Measurements from ENCODE around the gene ZNF333. TPM values are rescaled to one million over a fixed set of nuclear protein-coding genes. Genes with fewer than 3 reads are reported as not detected.
"Not testable (repeated sequence)": the region's sequence is repeated elsewhere in the genome, so short reads cannot be mapped to it uniquely, and the experiment has no call there.

ZNF333 gene
- total and polyA plus RNA-seq, 2 of the 4 experiments (the other 2 are of a cell fraction), result 9.8 to 15.1 TPM

DNA sequence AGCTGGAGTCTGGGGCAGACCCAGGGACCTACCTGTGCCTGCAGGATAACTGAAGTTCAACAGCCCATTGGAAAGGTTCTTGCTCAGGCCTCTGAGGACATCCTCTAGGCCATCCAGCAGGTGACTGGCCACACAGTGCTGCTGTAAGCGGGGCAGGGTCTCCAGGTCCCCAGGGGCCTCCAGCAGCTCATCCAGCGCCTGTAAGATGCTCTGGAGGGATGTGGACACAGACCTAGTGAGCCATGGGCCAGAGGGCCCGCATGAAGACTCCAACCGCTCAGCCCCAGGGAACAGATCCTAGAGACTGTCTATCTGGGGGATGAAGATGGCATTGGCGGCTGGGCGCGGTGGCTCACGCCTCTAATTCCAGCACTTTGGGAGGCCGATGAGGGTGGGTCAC, 74.6 kb downstream of the ZNF333 start:
- H3K23ac ChIP-seq (ENCODE audit: low read depth, low read length), result no peak overlapping the region
- ChIA-PET CTCF (no interaction called here), POLR2A (ENCODE audit: unreplicated experiment) (no interaction called here)
- DNase-seq (no peak), ATAC-seq (ENCODE audit: low read depth) (no peak)
- no peak overlapping the region for H2BK120ac ChIP-seq (ENCODE audit: low read depth, low read length)
- H2AFZ ChIP-seq (replicated peaks; ENCODE audit: low read length, poor library complexity), result no peak overlapping the region
- H3K18ac ChIP-seq (ENCODE audit: low read depth, low read length), result no peak overlapping the region
- no peak overlapping the region for H3K56ac ChIP-seq (ENCODE audit: extremely low read depth, insufficient read depth, low read length)
- H3K4me1 ChIP-seq (ENCODE audit: control insufficient read depth, insufficient read depth, low read length), result no peaks in the 10 kb centered on the region
- intact Hi-C loops (cut with micrococcal nuclease) (no loop called here), dilution Hi-C loops (cut with HindIII; ENCODE audit: low sequenced_read_pairs, unreplicated experiment) (no loop called here), in situ Hi-C loops (cut with MboI; ENCODE audit: low sequenced_read_pairs) (no loop called here)
- 87% methylated on average over 6 of the region's 9 CpGs; no CpG with 5 or more reads in 1 of the 2 experiments for WGBS, 2 experiments (ENCODE audit: extremely low coverage in 2 of 2, insufficient read length in 1 of 2)
- H3K27ac ChIP-seq (ENCODE audit: insufficient read depth, low read length), result no peak overlapping the region
- no peak overlapping the region for H3K4me2 ChIP-seq (ENCODE audit: low read depth, low read length)
- H4K20me1 ChIP-seq (ENCODE audit: insufficient read depth, low read length), result no peaks in the 10 kb centered on the region
- peaks cover 13% of the 10 kb centered on the region for H3K9me3 ChIP-seq (ENCODE audit: control insufficient read depth, insufficient read depth, low read length)
- H3K9me1 ChIP-seq (ENCODE audit: insufficient read depth, low read length), result no peaks in the 10 kb centered on the region
- H3K14ac ChIP-seq (replicated peaks; ENCODE audit: low read depth, low read length), result no peak overlapping the region
- no peak overlapping the region for H4K5ac ChIP-seq (ENCODE audit: low read depth, low read length)
- H3K79me1 ChIP-seq (ENCODE audit: low read depth in 1 of 2, low read length in 2 of 2), result no peaks in the 10 kb centered on the region
- no peak overlapping the region for H3K4me3 ChIP-seq (ENCODE audit: insufficient read depth, low read depth, low read length)
- no peak overlapping the region for H2BK5ac ChIP-seq (ENCODE audit: low read depth, low read length, poor library complexity, severe bottlenecking)
- no peaks in the 10 kb centered on the region for H3K36me3 ChIP-seq (ENCODE audit: control insufficient read depth, insufficient read depth, low read length)
- no TSS peak for BruUV-seq (replicated peaks)
- no peak overlapping the region for H2AK5ac ChIP-seq (ENCODE audit: low read depth, low read length)
- H2AK9ac ChIP-seq (replicated peaks; ENCODE audit: low read depth, low read length, poor library complexity), result no peak overlapping the region
- no peak overlapping the region for H4K8ac ChIP-seq (ENCODE audit: low read depth in 2 of 2, low read length in 2 of 2)
- no peak overlapping the region for H3K4ac ChIP-seq (ENCODE audit: low read depth, low read length)
- TF ChIP-seq CEBPB (IDR thresholded peaks at IDR 0.05; ENCODE audit: low read depth, low read length) (no peak), MAZ (IDR thresholded peaks at IDR 0.05; ENCODE audit: borderline replicate concordance, low read depth, low read length) (no peak), RFX5 (IDR thresholded peaks at IDR 0.05; ENCODE audit: low read depth, low read length) (no peak), SMC3 (IDR thresholded peaks at IDR 0.05; ENCODE audit: low read depth, low read length) (no peak), CHD1 (IDR thresholded peaks at IDR 0.05; ENCODE audit: low read depth, low read length) (no peak)
- TF ChIP-seq, protein P1, sequence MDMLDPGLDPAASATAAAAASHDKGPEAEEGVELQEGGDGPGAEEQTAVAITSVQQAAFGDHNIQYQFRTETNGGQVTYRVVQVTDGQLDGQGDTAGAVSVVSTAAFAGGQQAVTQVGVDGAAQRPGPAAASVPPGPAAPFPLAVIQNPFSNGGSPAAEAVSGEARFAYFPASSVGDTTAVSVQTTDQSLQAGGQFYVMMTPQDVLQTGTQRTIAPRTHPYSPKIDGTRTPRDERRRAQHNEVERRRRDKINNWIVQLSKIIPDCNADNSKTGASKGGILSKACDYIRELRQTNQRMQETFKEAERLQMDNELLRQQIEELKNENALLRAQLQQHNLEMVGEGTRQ (IDR thresholded peaks at IDR 0.05; ENCODE audit: low read depth, low read length), result no peak
- no peak overlapping the region for H3K9ac ChIP-seq (ENCODE audit: low read depth, low read length)
- no peaks in the 10 kb centered on the region for H3K27me3 ChIP-seq (ENCODE audit: control insufficient read depth, insufficient read depth, low read length)
- H2BK15ac ChIP-seq (ENCODE audit: low read depth, low read length), result no peak overlapping the region
- no peak overlapping the region for H2BK20ac ChIP-seq (ENCODE audit: low read depth, low read length)
- H4K91ac ChIP-seq (ENCODE audit: insufficient read depth, low read depth, low read length), result no peak overlapping the region

DNA sequence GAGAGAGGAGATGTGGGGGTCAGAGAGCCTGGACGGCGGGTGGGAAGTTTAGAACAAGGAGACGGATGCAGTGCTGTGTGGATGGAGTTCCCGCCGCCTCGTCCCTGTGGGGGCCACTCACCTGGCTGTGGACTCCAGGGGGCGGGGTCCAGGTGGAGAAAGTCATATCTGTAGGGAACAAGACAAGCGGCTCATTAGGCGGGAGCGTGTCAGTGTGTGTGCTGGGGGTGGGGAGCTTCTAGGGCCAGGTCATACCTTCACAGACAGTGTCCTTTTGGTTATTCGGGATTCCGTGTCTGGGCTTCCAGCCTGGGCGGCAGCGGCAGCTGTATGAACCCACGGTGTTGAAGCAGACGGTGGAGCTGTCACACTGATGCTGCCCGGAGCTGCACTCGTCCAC, 75.6 kb downstream of the ZNF333 start:
- H2BK5ac ChIP-seq (ENCODE audit: low read depth, low read length, poor library complexity, severe bottlenecking); intact Hi-C loops (cut with micrococcal nuclease); POLR2A ChIA-PET (ENCODE audit: unreplicated experiment); H4K91ac ChIP-seq (ENCODE audit: insufficient read depth, low read depth, low read length); H3K9ac ChIP-seq (ENCODE audit: low read depth, low read length); H3K18ac ChIP-seq (ENCODE audit: low read depth, low read length); H3K4me3 ChIP-seq (ENCODE audit: insufficient read depth, low read depth, low read length); CTCF ChIA-PET; H3K36me3 ChIP-seq (ENCODE audit: control insufficient read depth, insufficient read depth, low read length); H4K20me1 ChIP-seq (ENCODE audit: insufficient read depth, low read length); ATAC-seq (ENCODE audit: low read depth); dilution Hi-C loops (cut with HindIII; ENCODE audit: low sequenced_read_pairs, unreplicated experiment); H2AFZ ChIP-seq (replicated peaks; ENCODE audit: low read length, poor library complexity); H3K27ac ChIP-seq (ENCODE audit: insufficient read depth, low read length); H2AK5ac ChIP-seq (ENCODE audit: low read depth, low read length); H3K23ac ChIP-seq (ENCODE audit: low read depth, low read length); DNase-seq; H3K79me1 ChIP-seq (ENCODE audit: low read depth in 1 of 2, low read length in 2 of 2); H2BK20ac ChIP-seq (ENCODE audit: low read depth, low read length); H3K4ac ChIP-seq (ENCODE audit: low read depth, low read length); H2BK120ac ChIP-seq (ENCODE audit: low read depth, low read length); H3K4me1 ChIP-seq (ENCODE audit: control insufficient read depth, insufficient read depth, low read length); H4K8ac ChIP-seq (ENCODE audit: low read depth in 2 of 2, low read length in 2 of 2); H3K14ac ChIP-seq (replicated peaks; ENCODE audit: low read depth, low read length); H4K5ac ChIP-seq (ENCODE audit: low read depth, low read length); H2BK15ac ChIP-seq (ENCODE audit: low read depth, low read length); BruUV-seq (replicated peaks); H3K56ac ChIP-seq (ENCODE audit: extremely low read depth, insufficient read depth, low read length); H2AK9ac ChIP-seq (replicated peaks; ENCODE audit: low read depth, low read length, poor library complexity); H3K4me2 ChIP-seq (ENCODE audit: low read depth, low read length); H3K27me3 ChIP-seq (ENCODE audit: control insufficient read depth, insufficient read depth, low read length); in situ Hi-C loops (cut with MboI; ENCODE audit: low sequenced_read_pairs); H3K9me1 ChIP-seq (ENCODE audit: insufficient read depth, low read length): not testable (repeated sequence)
- peaks cover 15% of the 10 kb centered on the region for H3K9me3 ChIP-seq (ENCODE audit: control insufficient read depth, insufficient read depth, low read length)
- no CpG with 5 or more reads among the region's 18 CpGs for WGBS, 2 experiments (ENCODE audit: extremely low coverage in 2 of 2, insufficient read length in 1 of 2)

All from IMR-90 (cell line).